Endodermal cell (in vitro differentiated cells): ENCODE data around the gene MPC1. TPM values are rescaled to one million over a fixed set of nuclear protein-coding genes. Genes with fewer than 3 reads are reported as not detected.

Experiments used
- DNase-seq: peaks from one replicate; pipeline ENCODE4 v3.0.0-alpha.2; 2017
- H3K27ac ChIP-seq: 2 replicates; pipeline ENCODE4 v1.5.1; 2013; ENCODE audit warnings: mild to moderate bottlenecking, low read depth, low read length, moderate library complexity
- H3K27me3 ChIP-seq: 2 replicates; pipeline ENCODE4 v1.6.1; 2013; ENCODE audit warnings: mild to moderate bottlenecking, low read length, moderate library complexity; ENCODE audit not compliant: insufficient read depth, control insufficient read depth, poor library complexity, severe bottlenecking
- H3K36me3 ChIP-seq: 2 replicates; pipeline ENCODE4 v1.7.0; 2013; ENCODE audit warnings: mild to moderate bottlenecking, low read length, moderate library complexity; ENCODE audit not compliant: control insufficient read depth, insufficient read depth
- H3K4me1 ChIP-seq: one replicate; pipeline ENCODE4 v1.7.0; 2013; ENCODE audit warnings: low read length; ENCODE audit not compliant: control insufficient read depth, insufficient read depth
- H3K4me3 ChIP-seq: 2 replicates; pipeline ENCODE4 v1.5.1; 2013; ENCODE audit warnings: mild to moderate bottlenecking, low read length, moderate library complexity
- H3K9ac ChIP-seq: 2 replicates; pipeline ENCODE4 v1.6.1; 2013; ENCODE audit warnings: mild to moderate bottlenecking, low read length, moderate library complexity; ENCODE audit not compliant: poor library complexity, severe bottlenecking; ENCODE audit errors: extremely low read depth
- H3K9me3 ChIP-seq: 2 replicates; pipeline ENCODE4 v1.6.1; 2013; ENCODE audit warnings: mild to moderate bottlenecking, low read length, moderate library complexity; ENCODE audit not compliant: control insufficient read depth
- H3K27ac Mint-ChIP-seq: 2 replicates; pipeline ENCODE4 v1.8.0; 2020; ENCODE audit warnings: mixed read lengths
- H3K27me3 Mint-ChIP-seq: 2 replicates; pipeline ENCODE4 v1.8.0; 2021; ENCODE audit warnings: mild to moderate bottlenecking, mixed read lengths; ENCODE audit not compliant: insufficient read depth
- H3K36me3 Mint-ChIP-seq: 2 replicates; pipeline ENCODE4 v1.8.0; 2020; ENCODE audit warnings: low read depth, mixed read lengths
- H3K4me1 Mint-ChIP-seq: 2 replicates; pipeline ENCODE4 v1.8.0; 2020; ENCODE audit warnings: mixed read lengths
- H3K4me3 Mint-ChIP-seq: 2 replicates; pipeline ENCODE4 v1.8.0; 2020; ENCODE audit warnings: mild to moderate bottlenecking, moderate library complexity, mixed read lengths
- H3K9me3 Mint-ChIP-seq: 2 replicates; pipeline ENCODE4 v1.8.0; 2020; ENCODE audit warnings: mild to moderate bottlenecking, mixed read lengths
- WGBS, 2 experiments: methylation state at CpG; one replicate each; pipeline versions ENCODE4 v1.1.5 to v1.1.7; 2013; ENCODE audit warnings: missing lambda C conversion rate in 2 of 2, mixed read lengths in 1 of 2; ENCODE audit not compliant: insufficient coverage in 1 of 2, insufficient read length in 1 of 2; 5-methylcytosine and 5-hydroxymethylcytosine counted together
- total RNA-seq, 2 donors: library from RNA; stranded (reverse); fragmentation: NEBNext Ultra II Directional in 1 of 2; extraction: Animal tissue kit (Norgen Biotek cat#: 25700) in 1 of 2; gene quantifications; 2 replicates in 1 of 2; 3 replicates in 1 of 2; pipeline ENCODE4 v1.2.1, GENCODE V29; 2021
- TF ChIP-seq, protein P1 (sequence below): fragments of 200-600 bp; sonication (generic); conservative IDR thresholded peaks from 2 replicates; pipeline ENCODE4 v1.5.0; 2021; ENCODE audit warnings: antibody characterized with exemption, mild to moderate bottlenecking

The MPC1 gene
- total RNA-seq, 2 donors from 2014 or later, result 8.2 to 8.7 TPM

DNA sequence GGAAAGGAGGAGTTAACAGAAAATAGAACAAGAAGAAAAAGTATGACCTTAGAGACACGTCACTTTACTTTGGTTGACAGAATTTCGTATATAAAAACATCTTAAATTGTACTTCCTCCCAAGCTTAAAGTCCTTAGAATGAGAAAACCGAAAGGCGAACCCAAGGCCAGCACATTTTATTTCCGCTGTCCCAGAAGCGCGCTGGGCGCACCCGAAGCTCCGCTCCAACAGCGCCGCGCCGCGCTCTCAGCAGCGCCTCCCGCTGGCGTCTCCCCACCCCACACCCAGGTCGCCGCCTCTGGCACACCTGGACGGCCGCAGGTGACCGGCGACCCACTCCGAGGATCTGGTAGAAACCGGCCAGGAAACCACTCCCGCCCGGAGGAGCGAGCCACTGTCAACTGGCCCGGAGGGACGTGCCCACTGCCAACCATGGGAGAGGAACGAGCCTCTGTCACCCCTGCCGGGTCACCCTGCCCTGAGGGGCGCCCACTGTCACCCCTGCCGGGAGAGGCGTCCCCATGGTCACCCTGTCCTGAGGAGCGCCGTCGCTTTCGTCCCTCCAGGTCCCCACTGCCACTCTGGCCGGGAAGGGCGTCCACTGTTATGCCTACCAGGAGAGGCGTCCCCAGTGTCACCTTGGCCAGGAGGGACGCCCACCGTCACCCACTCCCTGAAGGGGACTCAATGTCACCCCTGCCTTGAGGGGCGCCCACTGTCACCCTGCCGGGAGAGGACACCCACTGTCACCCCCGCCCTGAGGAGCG is 824 bp downstream of the MPC1 start:
- Mint-ChIP-seq H3K9me3 (no peaks in the 10 kb centered on the region), H3K27me3 (no peaks in the 10 kb centered on the region), H3K4me1 (no peaks in the 10 kb centered on the region), H3K27ac (no peak overlapping the region), H3K4me3 (peak overlapping the region; percentile 74), H3K36me3 (no peaks in the 10 kb centered on the region)
- H3K27me3 ChIP-seq, result peaks cover 5% of the 10 kb centered on the region
- H3K4me3 ChIP-seq, result peak overlapping the region; percentile 93
- 2% methylated on average over 10 to 49 of the region's 49 CpGs for WGBS, 2 experiments
- no peaks in the 10 kb centered on the region for H3K4me1 ChIP-seq
- no peak overlapping the region for H3K27ac ChIP-seq
- peak; percentile 95 for DNase-seq
- H3K36me3 ChIP-seq, result no peaks in the 10 kb centered on the region
- TF ChIP-seq, protein P1, sequence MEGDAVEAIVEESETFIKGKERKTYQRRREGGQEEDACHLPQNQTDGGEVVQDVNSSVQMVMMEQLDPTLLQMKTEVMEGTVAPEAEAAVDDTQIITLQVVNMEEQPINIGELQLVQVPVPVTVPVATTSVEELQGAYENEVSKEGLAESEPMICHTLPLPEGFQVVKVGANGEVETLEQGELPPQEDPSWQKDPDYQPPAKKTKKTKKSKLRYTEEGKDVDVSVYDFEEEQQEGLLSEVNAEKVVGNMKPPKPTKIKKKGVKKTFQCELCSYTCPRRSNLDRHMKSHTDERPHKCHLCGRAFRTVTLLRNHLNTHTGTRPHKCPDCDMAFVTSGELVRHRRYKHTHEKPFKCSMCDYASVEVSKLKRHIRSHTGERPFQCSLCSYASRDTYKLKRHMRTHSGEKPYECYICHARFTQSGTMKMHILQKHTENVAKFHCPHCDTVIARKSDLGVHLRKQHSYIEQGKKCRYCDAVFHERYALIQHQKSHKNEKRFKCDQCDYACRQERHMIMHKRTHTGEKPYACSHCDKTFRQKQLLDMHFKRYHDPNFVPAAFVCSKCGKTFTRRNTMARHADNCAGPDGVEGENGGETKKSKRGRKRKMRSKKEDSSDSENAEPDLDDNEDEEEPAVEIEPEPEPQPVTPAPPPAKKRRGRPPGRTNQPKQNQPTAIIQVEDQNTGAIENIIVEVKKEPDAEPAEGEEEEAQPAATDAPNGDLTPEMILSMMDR, result peak; percentile 95
- peak overlapping the region; percentile 34 for H3K9ac ChIP-seq
- no peaks in the 10 kb centered on the region for H3K9me3 ChIP-seq

DNA sequence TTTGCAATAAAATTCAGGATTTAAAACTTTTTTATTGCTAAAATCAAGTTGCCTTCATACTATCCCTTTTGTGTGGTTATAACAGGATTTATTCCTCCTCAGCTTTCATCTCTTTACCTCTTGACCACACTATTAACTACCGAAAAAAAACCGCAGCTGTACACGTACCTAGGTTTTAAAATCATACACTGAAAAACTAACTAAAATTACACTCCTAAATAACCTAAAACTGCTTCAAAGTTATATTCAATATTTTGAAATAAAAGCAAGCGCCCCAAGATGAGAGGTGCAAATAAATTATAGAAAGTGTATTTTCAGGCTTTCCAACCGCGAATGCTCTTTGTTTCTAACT is 1.4 kb downstream of the MPC1 start:
- no peak overlapping the region for H3K27ac Mint-ChIP-seq
- H3K4me3 Mint-ChIP-seq, result peak overlapping the region; percentile 74
- H3K36me3 ChIP-seq, result no peaks in the 10 kb centered on the region
- H3K36me3 Mint-ChIP-seq, result no peaks in the 10 kb centered on the region
- no peak overlapping the region for H3K27ac ChIP-seq
- no peaks in the 10 kb centered on the region for H3K4me1 Mint-ChIP-seq
- peak overlapping the region; percentile 93 for H3K4me3 ChIP-seq
- TF ChIP-seq, protein P1, result no peak
- no peaks in the 10 kb centered on the region for H3K27me3 Mint-ChIP-seq
- 69 to 72% methylated on average over 6 of the region's 6 CpGs for WGBS, 2 experiments
- no peaks in the 10 kb centered on the region for H3K9me3 Mint-ChIP-seq
- H3K9me3 ChIP-seq, result no peaks in the 10 kb centered on the region
- H3K27me3 ChIP-seq, result peaks cover 5% of the 10 kb centered on the region
- H3K4me1 ChIP-seq, result no peaks in the 10 kb centered on the region
- no peak for DNase-seq
- no peak overlapping the region for H3K9ac ChIP-seq

DNA sequence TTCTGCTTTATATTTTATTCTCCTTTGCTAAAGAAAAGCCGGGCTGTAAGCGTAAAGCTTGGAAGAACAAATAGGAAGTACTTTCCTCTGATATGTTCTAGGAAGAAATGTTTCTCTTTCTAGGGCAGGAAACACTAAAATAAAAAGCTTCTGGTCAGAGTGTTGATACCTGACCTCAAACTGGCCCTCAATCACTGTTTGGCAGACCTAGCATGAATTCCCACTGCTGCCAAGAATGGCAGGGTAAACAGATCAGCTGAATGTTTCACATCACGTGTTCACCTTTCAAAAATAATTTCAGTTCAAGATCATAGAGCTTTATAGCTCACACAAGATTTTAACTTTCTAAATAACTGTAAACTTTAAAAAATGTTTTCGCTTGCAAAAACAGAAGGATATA is 2.9 kb downstream of the MPC1 start:
- DNase-seq, result no peak
- no peaks in the 10 kb centered on the region for H3K9me3 Mint-ChIP-seq
- no peak overlapping the region for H3K27ac Mint-ChIP-seq
- Histone ChIP-seq H3K4me1 (no peaks in the 10 kb centered on the region), H3K27ac (no peak overlapping the region), H3K27me3 (peaks cover 5% of the 10 kb centered on the region), H3K9ac (no peak overlapping the region), H3K4me3 (no peak overlapping the region), H3K9me3 (no peaks in the 10 kb centered on the region), H3K36me3 (no peaks in the 10 kb centered on the region)
- H3K4me3 Mint-ChIP-seq, result no peak overlapping the region
- WGBS, 2 experiments, result 91 to 100% methylated on average over 3 to 4 of the region's 4 CpGs
- TF ChIP-seq, protein P1, result no peak
- no peaks in the 10 kb centered on the region for H3K27me3 Mint-ChIP-seq
- H3K36me3 Mint-ChIP-seq, result no peaks in the 10 kb centered on the region
- no peaks in the 10 kb centered on the region for H3K4me1 Mint-ChIP-seq
